Skeletal muscle satellite cell (primary cell): ENCODE measurements around the gene MUC13.
"Not testable (repeated sequence)": the region's sequence is repeated elsewhere in the genome, so short reads cannot be mapped to it uniquely, and the experiment has no call there.

ENCODE experiments used
- H3K27me3 ChIP-seq: 2 replicates; pipeline ENCODE4 v1.7.0; 2013; ENCODE audit warnings: low read length; ENCODE audit not compliant: control insufficient read depth, insufficient read depth
- H3K36me3 ChIP-seq: 2 replicates; pipeline ENCODE4 v1.7.0; 2013; ENCODE audit warnings: mild to moderate bottlenecking, control low read depth, low read length; ENCODE audit not compliant: insufficient read depth
- H3K4me1 ChIP-seq: 2 replicates; pipeline ENCODE4 v1.7.0; 2013; ENCODE audit warnings: low read length; ENCODE audit not compliant: control insufficient read depth, insufficient read depth
- H3K4me2 ChIP-seq: 2 replicates; pipeline ENCODE4 v1.7.0; 2013; ENCODE audit warnings: mild to moderate bottlenecking, low read length
- H3K4me3 ChIP-seq: 2 replicates; pipeline ENCODE4 v1.7.0; 2013; ENCODE audit warnings: low read length
- H3K9ac ChIP-seq: 2 replicates; pipeline ENCODE4 v1.7.0; 2013; ENCODE audit warnings: mild to moderate bottlenecking, low read depth, low read length, moderate library complexity
- H3K9me3 ChIP-seq: replicated peaks from 2 replicates; pipeline ENCODE4 v1.7.0; 2013; ENCODE audit warnings: mild to moderate bottlenecking, control low read depth, low read length

The MUC13 gene

GRCh38 chr3:124966521-124967445, 32.2 kb upstream of the MUC13 start:
- H3K4me1 ChIP-seq: no peaks in the 10 kb centered on the region
- H3K36me3 ChIP-seq: peaks cover 29% of the 10 kb centered on the region
- no peak overlapping the region for H3K4me2 ChIP-seq
- no peak overlapping the region for H3K4me3 ChIP-seq
- no peaks in the 10 kb centered on the region for H3K9me3 ChIP-seq
- H3K27me3 ChIP-seq: no peaks in the 10 kb centered on the region
- H3K9ac ChIP-seq: no peak overlapping the region

GRCh38 chr3:124965413-124965812, 30.9 kb upstream of the MUC13 start:
- no peak overlapping the region for H3K4me3 ChIP-seq
- peaks cover 20% of the 10 kb centered on the region for H3K36me3 ChIP-seq
- H3K9ac ChIP-seq: no peak overlapping the region
- H3K27me3 ChIP-seq: no peaks in the 10 kb centered on the region
- no peaks in the 10 kb centered on the region for H3K9me3 ChIP-seq
- H3K4me2 ChIP-seq: no peak overlapping the region
- H3K4me1 ChIP-seq: no peaks in the 10 kb centered on the region

DNA sequence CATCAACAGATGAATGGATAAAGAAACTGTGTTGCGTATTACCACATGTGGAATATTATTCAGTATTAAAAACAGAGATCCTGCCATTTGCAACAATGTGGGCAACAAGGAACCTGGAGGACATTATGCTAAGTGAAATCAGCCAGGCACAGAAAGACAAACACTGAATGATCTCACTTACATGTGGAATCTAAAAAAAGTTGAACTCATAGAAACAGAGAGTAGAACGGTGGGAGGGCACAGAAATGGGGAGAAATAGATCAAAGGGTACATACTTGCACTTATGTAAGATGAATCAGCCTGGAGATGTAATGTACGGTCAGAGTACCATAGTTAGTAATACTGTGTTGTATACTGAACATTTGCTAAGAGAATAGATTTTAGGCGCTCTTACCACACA, 29.8 kb upstream of the MUC13 start:
- Histone ChIP-seq H3K4me2 (no peak overlapping the region), H3K9me3 (no peaks in the 10 kb centered on the region), H3K4me3 (no peak overlapping the region), H3K36me3 (peaks cover 11% of the 10 kb centered on the region), H3K4me1 (no peaks in the 10 kb centered on the region), H3K27me3 (no peaks in the 10 kb centered on the region), H3K9ac (no peak overlapping the region)

DNA sequence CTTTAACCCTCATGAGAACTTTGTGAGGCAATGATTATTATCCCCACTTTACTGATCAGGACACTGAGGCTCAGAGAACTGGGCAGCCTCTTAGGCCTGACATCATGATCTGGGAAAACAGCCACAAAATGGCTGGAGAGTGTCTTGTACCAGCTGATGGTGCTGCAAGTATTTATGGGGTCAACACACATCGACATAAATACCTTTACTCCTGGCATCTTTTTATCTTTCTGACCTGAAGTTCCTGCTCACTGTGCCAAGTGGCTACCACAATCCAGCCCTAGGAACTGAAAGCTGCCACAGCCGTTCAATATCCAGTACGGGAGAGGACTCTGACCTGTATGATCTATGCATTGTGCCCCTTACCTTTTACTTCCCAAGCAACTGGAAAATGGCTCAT, 29.2 kb upstream of the MUC13 start:
- no peaks in the 10 kb centered on the region for H3K4me1 ChIP-seq
- H3K4me3 ChIP-seq: no peak overlapping the region
- peaks cover 5% of the 10 kb centered on the region for H3K36me3 ChIP-seq
- no peaks in the 10 kb centered on the region for H3K27me3 ChIP-seq
- no peaks in the 10 kb centered on the region for H3K9me3 ChIP-seq
- no peak overlapping the region for H3K4me2 ChIP-seq
- H3K9ac ChIP-seq: no peak overlapping the region

DNA sequence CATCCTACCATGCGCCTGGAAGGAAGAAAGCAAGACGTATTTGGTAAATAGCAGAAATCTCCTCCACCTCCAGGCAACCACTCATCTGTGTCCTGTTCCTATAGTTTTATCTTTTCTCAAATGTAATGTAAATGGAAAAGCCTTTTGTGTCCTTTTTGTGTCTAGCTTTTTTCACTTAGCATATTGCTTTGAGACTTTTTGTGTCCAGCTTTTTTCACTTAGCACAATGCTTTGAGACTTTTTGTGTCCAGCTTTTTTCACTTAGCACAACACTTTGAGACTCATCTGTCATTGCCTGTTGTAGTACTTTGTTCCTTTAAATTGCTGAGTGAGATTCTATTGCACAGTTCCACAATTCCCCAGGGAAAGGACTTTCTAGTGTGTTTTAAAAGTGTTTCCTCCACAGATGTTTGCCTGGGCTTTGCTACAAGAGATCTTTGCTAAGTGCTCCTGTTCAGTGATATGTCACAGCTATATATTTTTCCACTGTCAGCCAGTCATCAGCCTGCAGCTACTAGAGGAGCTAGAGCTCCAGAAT, 27.9 kb upstream of the MUC13 start:
- Histone ChIP-seq H3K4me1 (no peaks in the 10 kb centered on the region), H3K9me3 (no peaks in the 10 kb centered on the region), H3K4me3 (no peak overlapping the region), H3K36me3 (no peaks in the 10 kb centered on the region), H3K9ac (no peak overlapping the region), H3K27me3 (no peaks in the 10 kb centered on the region), H3K4me2 (no peak overlapping the region)

DNA sequence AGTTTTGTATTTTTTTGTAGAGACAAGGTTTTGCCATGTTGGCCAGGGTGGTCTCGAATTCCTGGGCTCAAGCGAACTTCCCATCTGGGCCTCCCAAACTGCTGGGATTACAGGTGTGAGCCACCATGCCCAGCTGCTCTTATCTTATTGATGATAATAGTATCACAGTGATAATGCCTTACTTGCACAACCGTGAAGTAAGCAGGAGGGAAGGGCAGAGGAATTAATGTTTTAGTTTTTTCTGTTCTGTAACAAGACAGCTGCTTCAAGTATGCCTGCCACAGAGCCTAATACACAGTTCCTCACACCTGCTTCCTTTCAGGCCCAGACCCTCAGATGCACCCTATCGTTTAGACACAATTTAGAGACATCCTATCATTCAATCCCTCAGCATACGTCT, 26.1 kb upstream of the MUC13 start:
- no peak overlapping the region for H3K4me3 ChIP-seq
- no peak overlapping the region for H3K4me2 ChIP-seq
- no peaks in the 10 kb centered on the region for H3K9me3 ChIP-seq
- no peaks in the 10 kb centered on the region for H3K36me3 ChIP-seq
- H3K27me3 ChIP-seq: no peaks in the 10 kb centered on the region
- H3K9ac ChIP-seq: no peak overlapping the region
- H3K4me1 ChIP-seq: no peaks in the 10 kb centered on the region

GRCh38 chr3:124960105-124960504, 25.6 kb upstream of the MUC13 start:
- H3K4me2 ChIP-seq: no peak overlapping the region
- H3K4me1 ChIP-seq: no peaks in the 10 kb centered on the region
- H3K36me3 ChIP-seq: no peaks in the 10 kb centered on the region
- H3K9me3 ChIP-seq: no peaks in the 10 kb centered on the region
- no peak overlapping the region for H3K9ac ChIP-seq
- H3K27me3 ChIP-seq: no peaks in the 10 kb centered on the region
- H3K4me3 ChIP-seq: no peak overlapping the region

GRCh38 chr3:124957951-124958350, 23.4 kb upstream of the MUC13 start:
- H3K4me1 ChIP-seq, H3K36me3 ChIP-seq, H3K9ac ChIP-seq: not testable (repeated sequence)

DNA sequence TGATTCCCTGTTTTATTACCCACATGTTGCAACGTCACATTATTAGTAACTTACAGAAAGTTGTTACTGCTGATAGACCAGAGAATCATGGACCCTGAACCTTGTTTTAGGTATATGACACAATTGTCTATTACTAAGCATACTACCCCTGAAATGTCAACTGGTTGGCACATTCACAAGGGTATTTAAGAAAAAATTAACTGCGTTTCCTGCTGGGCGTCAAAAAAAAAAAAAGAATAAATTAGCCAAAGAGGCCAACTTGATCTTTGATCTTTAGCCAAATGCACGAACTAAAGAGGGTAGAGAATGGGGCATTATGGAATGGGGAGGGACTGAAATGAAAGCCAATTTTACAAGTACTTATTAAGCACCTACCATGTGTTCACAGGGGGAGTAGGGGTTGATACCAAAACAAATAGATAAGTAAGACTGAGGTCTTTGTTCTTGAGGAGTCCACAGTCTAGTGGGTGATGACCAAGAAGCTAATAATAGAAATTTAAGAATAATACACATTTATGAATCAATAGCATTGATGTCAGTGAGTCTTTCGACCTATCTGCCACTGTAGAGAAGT, 17.8 kb upstream of the MUC13 start:
- Histone ChIP-seq H3K9me3 (no peaks in the 10 kb centered on the region), H3K4me3 (no peak overlapping the region)

More at GRCh38 chr3:124957951-124958350, 23.4 kb upstream of the MUC13 start:
- H3K4me2 ChIP-seq, H3K9me3 ChIP-seq, H3K4me3 ChIP-seq, H3K27me3 ChIP-seq: not testable (repeated sequence)

GRCh38 chr3:124951511-124952281, 17.1 kb upstream of the MUC13 start:
- Histone ChIP-seq H3K36me3 (no peaks in the 10 kb centered on the region), H3K4me1 (peaks cover 11% of the 10 kb centered on the region), H3K9me3 (no peaks in the 10 kb centered on the region)

More for the DNA sequence above, 17.8 kb upstream of the MUC13 start:
- Histone ChIP-seq H3K9ac (no peak overlapping the region), H3K36me3 (no peaks in the 10 kb centered on the region), H3K27me3 (no peaks in the 10 kb centered on the region), H3K4me1 (peaks cover 11% of the 10 kb centered on the region), H3K4me2 (no peak overlapping the region)

GRCh38 chr3:124950026-124950425, 15.5 kb upstream of the MUC13 start:
- Histone ChIP-seq H3K27me3 (no peaks in the 10 kb centered on the region), H3K4me3 (no peak overlapping the region), H3K4me2 (no peak overlapping the region), H3K9me3 (no peaks in the 10 kb centered on the region), H3K36me3 (no peaks in the 10 kb centered on the region), H3K4me1 (peaks cover 11% of the 10 kb centered on the region), H3K9ac (no peak overlapping the region)

More at GRCh38 chr3:124951511-124952281, 17.1 kb upstream of the MUC13 start:
- H3K4me2 ChIP-seq: no peak overlapping the region
- no peak overlapping the region for H3K4me3 ChIP-seq
- H3K9ac ChIP-seq: no peak overlapping the region
- no peaks in the 10 kb centered on the region for H3K27me3 ChIP-seq
